ENCODE results near the gene CIITA.
"Not testable (repeated sequence)": the region's sequence is repeated elsewhere in the genome, so short reads cannot be mapped to it uniquely, and the experiment has no call there.

CIITA gene

GRCh38 chr16:10918294-10919002 is 41.4 kb downstream of the CIITA start:
- in situ Hi-C loops (cut with MboI; ENCODE audit: low sequenced_read_pairs), result loop anchor here (10.0 kb wide), 2 partner anchors 174 to 404 kb away; partner anchors contain the start of gene NUBP1

- in situ Hi-C loops (cut with MboI; ENCODE audit: low sequenced_read_pairs), result loop anchor here (10.0 kb wide), 2 partner anchors 174 to 404 kb away; partner anchors contain the start of gene NUBP1
These were observed 42.0 kb downstream of the CIITA start for GRCh38 chr16:10919003-10919351.

GRCh38 chr16:10920726-10921427 is 43.9 kb downstream of the CIITA start:
- in situ Hi-C loops (cut with MboI; ENCODE audit: low sequenced_read_pairs), result no loop called here

DNA sequence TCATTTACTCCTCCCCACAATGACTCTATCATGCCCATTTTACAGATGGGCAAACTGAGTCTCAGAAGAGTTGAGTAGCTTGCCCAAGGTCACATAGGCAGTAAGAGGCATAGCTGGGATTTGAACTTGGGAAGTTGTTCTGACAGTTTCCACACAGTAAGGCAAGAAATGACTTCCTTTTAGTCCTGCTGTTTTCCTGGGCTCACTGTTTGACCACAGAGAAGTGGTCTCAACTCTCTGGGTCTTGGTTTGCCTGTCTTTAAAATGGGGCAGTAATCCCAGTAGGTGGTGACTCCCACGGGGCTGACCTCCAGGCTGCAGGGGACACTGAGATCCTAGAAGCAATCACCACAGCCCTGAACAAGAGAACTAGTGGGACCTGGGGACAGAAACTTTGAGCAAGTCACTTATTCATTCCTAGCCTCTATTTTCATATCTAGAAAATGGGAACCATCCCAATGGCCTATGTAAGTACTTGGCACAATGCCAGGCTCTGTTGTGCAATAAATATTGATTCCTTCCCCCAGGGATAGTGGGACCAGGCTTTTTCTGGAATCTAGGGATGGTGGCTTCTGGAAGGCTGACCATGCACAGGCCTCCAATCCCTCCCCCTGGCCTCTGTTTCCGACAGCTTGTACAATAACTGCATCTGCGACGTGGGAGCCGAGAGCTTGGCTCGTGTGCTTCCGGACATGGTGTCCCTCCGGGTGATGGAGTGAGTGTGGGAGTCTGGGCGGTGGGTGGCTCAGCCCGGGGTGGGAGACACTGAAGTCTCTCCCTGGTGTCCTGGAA is 44.7 kb downstream of the CIITA start:
- in situ Hi-C loops (cut with MboI; ENCODE audit: low sequenced_read_pairs), result no loop called here

DNA sequence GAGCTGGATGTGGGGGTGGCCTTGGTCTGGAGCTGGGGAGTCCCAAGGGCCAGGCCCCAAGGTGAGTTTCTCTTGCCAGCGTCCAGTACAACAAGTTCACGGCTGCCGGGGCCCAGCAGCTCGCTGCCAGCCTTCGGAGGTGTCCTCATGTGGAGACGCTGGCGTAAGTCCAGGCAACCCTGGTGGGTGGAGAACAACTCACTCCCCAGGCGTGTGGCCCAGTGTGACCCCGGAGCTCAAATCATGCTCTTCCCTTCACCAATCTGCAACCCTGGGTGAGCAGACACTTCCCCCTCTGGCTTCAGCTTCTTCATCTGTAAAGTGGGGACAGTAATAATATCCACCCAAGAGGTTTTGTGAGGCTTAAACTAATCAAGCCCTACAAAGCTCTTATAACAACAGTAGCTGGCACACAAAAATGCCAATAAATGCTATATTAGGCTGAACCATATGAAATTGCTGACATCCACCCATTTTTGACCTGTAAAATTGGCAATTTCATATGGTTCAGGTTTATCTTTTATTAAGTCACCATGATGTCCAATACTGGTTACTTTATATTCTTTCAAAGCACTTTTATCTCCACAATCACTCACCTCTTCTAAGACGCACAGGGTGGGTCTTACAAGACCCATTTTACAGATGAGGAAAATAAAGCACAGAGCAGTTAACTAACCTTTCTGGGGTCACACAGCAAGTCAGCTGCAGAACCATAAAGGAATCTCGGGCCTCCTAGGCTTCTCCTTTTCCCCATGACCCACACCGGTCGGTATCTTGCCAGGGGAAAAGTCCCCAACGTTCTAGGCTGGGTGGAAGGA is 45.5 kb downstream of the CIITA start:
- in situ Hi-C loops (cut with MboI; ENCODE audit: low sequenced_read_pairs), result no loop called here

- in situ Hi-C loops (cut with MboI; ENCODE audit: low sequenced_read_pairs), result no loop called here
These were observed 46.2 kb downstream of the CIITA start for GRCh38 chr16:10923146-10923649.

- in situ Hi-C loops (cut with MboI; ENCODE audit: low sequenced_read_pairs), result no loop called here
These were observed 46.7 kb downstream of the CIITA start for GRCh38 chr16:10923650-10924214.

- in situ Hi-C loops (cut with MboI; ENCODE audit: low sequenced_read_pairs), result not testable (repeated sequence)
These were observed 48.3 kb downstream of the CIITA start for GRCh38 chr16:10925285-10925684.

DNA sequence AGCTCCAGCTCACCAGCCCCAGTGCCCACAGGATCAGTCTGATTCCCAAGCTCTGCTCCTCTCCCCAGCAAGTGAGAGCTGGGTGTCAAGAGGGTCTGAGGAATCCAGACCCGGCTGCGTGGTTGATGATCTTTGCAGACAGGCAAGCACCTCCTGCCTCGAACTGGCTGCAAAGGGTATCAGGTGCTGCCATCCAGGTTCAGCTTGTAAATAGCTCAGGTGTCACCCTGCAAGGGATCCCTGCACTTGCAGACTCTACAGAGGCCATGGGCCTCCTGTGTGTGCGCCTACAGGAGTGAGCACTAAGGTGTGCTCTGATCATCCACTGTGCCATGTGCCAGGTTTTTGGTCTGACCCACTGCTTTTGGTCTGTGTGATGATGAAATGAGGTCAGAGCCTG is 49.1 kb downstream of the CIITA start:
- in situ Hi-C loops (cut with MboI; ENCODE audit: low sequenced_read_pairs), result no loop called here

DNA sequence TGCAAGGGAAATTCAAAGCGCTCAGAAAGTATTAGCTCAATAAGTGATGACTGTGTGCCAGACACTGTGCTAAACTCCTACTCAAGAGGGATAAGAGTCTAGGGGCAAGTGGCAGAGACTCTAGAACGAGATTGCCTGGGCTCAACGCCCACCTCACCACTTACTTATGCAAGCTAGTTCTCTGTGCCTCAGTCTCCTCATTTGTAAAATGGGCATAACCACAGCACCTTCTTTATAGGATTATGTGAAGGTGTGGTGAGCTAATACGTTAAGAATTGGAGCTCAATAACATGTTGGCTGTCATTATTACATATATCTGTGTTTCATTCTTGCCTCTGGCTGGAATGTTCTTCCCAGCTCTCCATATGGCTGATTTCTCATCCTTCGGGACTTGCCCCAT is 49.9 kb downstream of the CIITA start:
- in situ Hi-C loops (cut with MboI; ENCODE audit: low sequenced_read_pairs), result no loop called here

GRCh38 chr16:10927497-10928112 is 50.6 kb downstream of the CIITA start:
- in situ Hi-C loops (cut with MboI; ENCODE audit: low sequenced_read_pairs), result no loop called here

DNA sequence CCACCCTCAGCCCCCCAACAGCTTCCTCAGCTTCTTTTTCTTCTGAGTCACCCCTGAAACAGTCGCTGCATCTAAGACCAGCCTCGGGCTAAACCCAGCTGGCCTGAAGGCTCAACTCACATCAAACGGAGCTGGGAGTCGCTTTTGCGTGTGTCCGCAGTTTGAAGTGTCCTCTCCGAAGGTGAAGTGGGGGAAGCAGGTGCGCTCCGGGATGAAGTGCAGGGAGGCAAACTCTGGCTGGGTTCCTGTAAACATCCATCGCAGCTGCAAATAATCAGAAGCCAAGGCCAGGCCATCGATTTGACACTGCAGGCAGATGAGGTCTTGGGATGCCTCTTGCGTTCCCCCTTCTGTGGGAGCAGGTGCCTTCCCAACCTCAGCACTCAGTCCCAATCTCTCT is 52.1 kb downstream of the CIITA start:
- in situ Hi-C loops (cut with MboI; ENCODE audit: low sequenced_read_pairs), result not testable (repeated sequence)

- in situ Hi-C loops (cut with MboI; ENCODE audit: low sequenced_read_pairs), result no loop called here
These were observed 53.1 kb downstream of the CIITA start for GRCh38 chr16:10929853-10930754.

- in situ Hi-C loops (cut with MboI; ENCODE audit: low sequenced_read_pairs), result no loop called here
These were observed 53.7 kb downstream of the CIITA start for GRCh38 chr16:10930755-10931093.

- in situ Hi-C loops (cut with MboI; ENCODE audit: low sequenced_read_pairs), result no loop called here
These were observed 54.1 kb downstream of the CIITA start for GRCh38 chr16:10931134-10931533.

DNA sequence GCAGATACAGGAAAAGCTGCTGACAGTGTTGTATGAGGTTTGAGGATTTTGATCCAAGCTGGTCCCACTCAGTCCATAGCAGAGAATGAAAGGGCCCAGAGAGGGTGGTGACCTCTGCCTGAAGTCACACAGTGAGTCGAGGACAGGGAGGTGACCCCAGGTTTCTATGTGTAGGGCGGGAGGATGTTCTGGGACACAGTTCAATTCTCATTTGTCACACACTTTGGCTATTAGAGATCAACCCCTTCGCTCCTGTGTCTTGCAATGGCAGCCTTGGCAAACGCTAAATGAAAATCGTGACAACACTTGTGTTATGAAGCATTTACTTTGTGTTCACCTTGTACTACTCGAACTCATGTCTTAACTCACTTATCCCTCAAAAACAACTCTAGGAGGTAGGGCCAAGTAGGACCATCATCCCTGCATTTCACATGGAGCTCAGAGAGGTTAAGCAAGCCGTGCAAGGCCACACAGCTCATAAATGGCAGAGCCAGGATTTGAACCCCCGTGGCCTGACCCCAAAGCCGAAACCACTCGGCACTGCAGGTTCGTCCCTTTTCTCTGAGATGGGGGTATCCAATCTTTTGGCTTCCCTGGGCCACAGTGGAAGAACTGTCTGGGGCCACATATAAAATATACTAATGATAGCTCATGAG is 55.1 kb downstream of the CIITA start:
- in situ Hi-C loops (cut with MboI; ENCODE audit: low sequenced_read_pairs), result no loop called here

- in situ Hi-C loops (cut with MboI; ENCODE audit: low sequenced_read_pairs), result no loop called here
These were observed 56.1 kb downstream of the CIITA start for GRCh38 chr16:10932959-10933710.

GRCh38 chr16:10933865-10934264 is 56.9 kb downstream of the CIITA start:
- in situ Hi-C loops (cut with MboI; ENCODE audit: low sequenced_read_pairs), result no loop called here
